WTC11 (cell line): ENCODE data around the gene ZNF35. TPM values are rescaled to one million over a fixed set of nuclear protein-coding genes. Genes with fewer than 3 reads are reported as not detected.

Experiments used
- ATAC-seq: fragments of 200-7000 bp; cut with Tn5 transposase; 2 replicates; pipeline ENCODE4 v1.10.0; 2021; ENCODE audit warnings: mild to moderate bottlenecking, moderate library complexity
- CTCF ChIA-PET: fragments of 300-600 bp; sonication (Branson Sonifier 250); formaldehyde crosslinking; loops from one replicate; lab custom pipeline; 2021; ENCODE audit warnings: antibody characterized with exemption; lab: Charles Lee
- POLR2A ChIA-PET: fragments of 350-600 bp; sonication (Branson Sonifier 250); formaldehyde crosslinking; loops from one replicate; lab custom pipeline; 2021; ENCODE audit warnings: antibody characterized with exemption; lab: Charles Lee
- DNase-seq: peaks from one replicate; pipeline ENCODE4 v3.0.0; 2021; ENCODE audit warnings: low spot score
- H3K27ac Mint-ChIP-seq: 2 replicates; pipeline ENCODE4 v1.8.0; 2021; ENCODE audit warnings: mixed read lengths
- H3K27me3 Mint-ChIP-seq: 2 replicates; pipeline ENCODE4 v1.8.0; 2021; ENCODE audit warnings: low read depth, mild to moderate bottlenecking, moderate library complexity, mixed read lengths
- H3K36me3 Mint-ChIP-seq: 2 replicates; pipeline ENCODE4 v1.8.0; 2021; ENCODE audit warnings: mixed read lengths
- H3K4me1 Mint-ChIP-seq: 2 replicates; pipeline ENCODE4 v1.8.0; 2022; ENCODE audit warnings: mixed read lengths
- H3K4me3 Mint-ChIP-seq: 2 replicates; pipeline ENCODE4 v1.8.0; 2021; ENCODE audit warnings: mild to moderate bottlenecking, moderate library complexity, mixed read lengths
- H3K9me3 Mint-ChIP-seq: 2 replicates; pipeline ENCODE4 v1.8.0; 2021; ENCODE audit warnings: mixed read lengths
- CBFB ChIP-seq: sonication (generic); formaldehyde crosslinking; IDR thresholded peaks from 2 replicates; pipeline ENCODE4 v1.8.1; 2022; ENCODE audit warnings: mild to moderate bottlenecking, low read depth, missing genetic modification reagents
- ELF4 ChIP-seq: sonication (generic); formaldehyde crosslinking; IDR thresholded peaks from 2 replicates; pipeline ENCODE4 v1.8.1; 2022; ENCODE audit warnings: low read depth, mild to moderate bottlenecking, moderate library complexity, missing genetic modification reagents
- EMX1 ChIP-seq: fragments of 250-450 bp; sonication (Bioruptor Pico); IDR thresholded peaks from 2 replicates; pipeline ENCODE4 v1.8.0; 2021; ENCODE audit warnings: mild to moderate bottlenecking
- GABPB1 ChIP-seq: sonication (generic); formaldehyde crosslinking; IDR thresholded peaks from 2 replicates; pipeline ENCODE4 v1.8.1; 2023; ENCODE audit warnings: mild to moderate bottlenecking, missing genetic modification reagents
- GRHL2 ChIP-seq: fragments of 250-450 bp; sonication (Bioruptor Pico); IDR thresholded peaks from 2 replicates; pipeline ENCODE4 v1.8.0; 2022; ENCODE audit warnings: mild to moderate bottlenecking, moderate library complexity; ENCODE audit not compliant: insufficient replicate concordance, severe bottlenecking
- GTF2I ChIP-seq: fragments of 250-450 bp; sonication (Bioruptor Pico); conservative IDR thresholded peaks from 2 replicates; pipeline ENCODE4 v1.4.0; 2021; ENCODE audit warnings: mild to moderate bottlenecking
- PRRX2 ChIP-seq: fragments of 250-450 bp; sonication (Bioruptor Pico); IDR thresholded peaks from 2 replicates; pipeline ENCODE4 v1.8.0; 2021; ENCODE audit warnings: mild to moderate bottlenecking
- ZBTB21 ChIP-seq: sonication (generic); formaldehyde crosslinking; IDR thresholded peaks from 2 replicates; pipeline ENCODE4 v1.8.1; 2023; ENCODE audit warnings: mild to moderate bottlenecking, missing genetic modification reagents, borderline replicate concordance
- total RNA-seq: library from RNA; stranded (reverse); gene quantifications from 3 replicates; pipeline ENCODE4 v1.2.3, GENCODE V29; 2021
- TF ChIP-seq, protein P1 (sequence below): fragments of 250-450 bp; sonication (Bioruptor Pico); conservative IDR thresholded peaks from 2 replicates; pipeline ENCODE4 v1.9.0; 2021; ENCODE audit warnings: mild to moderate bottlenecking
- TF ChIP-seq, protein P2 (sequence below): sonication (generic); formaldehyde crosslinking; IDR thresholded peaks from 2 replicates; pipeline ENCODE4 v1.8.0; 2022; ENCODE audit warnings: mild to moderate bottlenecking, missing genetic modification reagents
- TF ChIP-seq, protein P3 (sequence below): sonication (generic); formaldehyde crosslinking; IDR thresholded peaks from 2 replicates; pipeline ENCODE4 v1.8.1; 2022; ENCODE audit warnings: mild to moderate bottlenecking, moderate library complexity, missing genetic modification reagents
- TF ChIP-seq, protein P4 (sequence below): sonication (generic); formaldehyde crosslinking; conservative IDR thresholded peaks from 2 replicates; pipeline ENCODE4 v1.8.1; 2023; ENCODE audit warnings: mild to moderate bottlenecking, low read depth, missing genetic modification reagents, moderate library complexity
- TF ChIP-seq, protein P5 (sequence below): fragments of 200-600 bp; IDR thresholded peaks from 2 replicates; pipeline ENCODE4 v1.8.0; 2022; ENCODE audit warnings: antibody characterized with exemption

ZNF35 gene
- total RNA-seq, 1 experiment from 2014 or later, result 17.2 TPM

DNA sequence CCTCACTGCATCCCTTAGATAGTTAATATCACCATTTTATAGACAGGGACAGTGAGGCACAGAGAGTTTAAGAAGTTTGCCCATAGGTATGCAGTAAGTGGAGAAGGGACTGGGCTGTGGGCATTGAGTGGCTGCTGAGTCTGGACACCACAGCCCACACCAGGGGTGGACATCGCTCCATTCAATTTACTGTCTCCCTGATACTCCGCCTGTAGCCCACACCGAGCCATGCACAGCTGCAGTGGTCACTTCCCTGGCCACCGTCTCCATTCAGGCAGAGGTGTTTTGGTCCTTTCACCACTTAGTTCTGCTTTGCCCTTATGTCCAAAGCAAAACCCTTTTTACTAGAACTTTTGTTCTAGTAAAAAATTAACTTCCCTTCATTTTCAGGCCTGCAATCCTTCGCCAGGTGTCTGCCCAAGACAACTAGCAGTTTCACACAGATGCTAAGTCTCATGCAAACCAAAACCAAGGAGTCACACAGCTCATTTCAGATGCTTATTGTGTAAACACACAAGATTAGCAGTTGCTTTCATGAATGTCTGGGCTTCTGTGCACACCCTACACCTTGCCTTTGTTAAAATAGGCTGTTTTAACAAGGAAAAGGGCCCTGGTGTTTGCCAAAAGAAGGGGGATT is 30.1 kb downstream of the ZNF35 start:
- H3K36me3 Mint-ChIP-seq, result peaks cover 23% of the 10 kb centered on the region
- peaks cover 16% of the 10 kb centered on the region for H3K27me3 Mint-ChIP-seq
- no peak for DNase-seq
- H3K4me3 Mint-ChIP-seq, result no peak overlapping the region
- no peak overlapping the region for H3K27ac Mint-ChIP-seq
- no peak for ATAC-seq
- CTCF ChIA-PET, result no interaction called here
- TF ChIP-seq, protein P1, sequence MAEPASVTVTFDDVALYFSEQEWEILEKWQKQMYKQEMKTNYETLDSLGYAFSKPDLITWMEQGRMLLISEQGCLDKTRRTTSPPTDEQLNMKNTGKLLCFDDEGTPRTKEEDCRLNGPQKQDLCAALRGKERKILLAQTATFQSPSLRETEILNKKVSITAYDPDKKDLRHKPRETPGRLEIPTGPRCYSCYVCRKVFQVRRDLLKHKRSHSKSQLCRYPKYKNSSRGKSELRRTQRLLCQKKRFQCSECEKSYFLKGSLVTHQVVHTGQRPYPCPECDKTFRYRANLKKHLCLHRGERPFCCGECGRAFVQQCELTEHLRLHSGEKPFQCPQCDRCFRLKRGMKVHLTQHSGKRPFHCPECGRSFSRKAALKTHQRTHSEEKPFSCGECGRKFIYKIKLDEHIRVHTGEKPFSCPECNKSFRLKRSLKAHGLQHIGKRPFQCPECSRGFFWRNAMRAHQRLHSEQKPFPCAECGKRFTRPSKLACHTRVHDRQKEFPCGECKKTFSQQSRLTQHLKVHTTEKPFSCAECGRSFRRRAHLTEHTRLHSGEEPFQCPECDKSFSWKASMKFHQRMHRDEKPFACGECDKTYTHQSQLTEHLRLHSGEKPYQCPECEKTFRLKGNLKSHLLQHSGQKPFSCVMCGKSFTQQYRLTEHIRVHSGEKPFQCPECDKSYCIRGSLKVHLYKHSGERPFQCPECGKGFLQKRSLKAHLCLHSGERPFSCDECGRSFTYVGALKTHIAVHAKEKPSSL, result no peak
- TF ChIP-seq, protein P2, sequence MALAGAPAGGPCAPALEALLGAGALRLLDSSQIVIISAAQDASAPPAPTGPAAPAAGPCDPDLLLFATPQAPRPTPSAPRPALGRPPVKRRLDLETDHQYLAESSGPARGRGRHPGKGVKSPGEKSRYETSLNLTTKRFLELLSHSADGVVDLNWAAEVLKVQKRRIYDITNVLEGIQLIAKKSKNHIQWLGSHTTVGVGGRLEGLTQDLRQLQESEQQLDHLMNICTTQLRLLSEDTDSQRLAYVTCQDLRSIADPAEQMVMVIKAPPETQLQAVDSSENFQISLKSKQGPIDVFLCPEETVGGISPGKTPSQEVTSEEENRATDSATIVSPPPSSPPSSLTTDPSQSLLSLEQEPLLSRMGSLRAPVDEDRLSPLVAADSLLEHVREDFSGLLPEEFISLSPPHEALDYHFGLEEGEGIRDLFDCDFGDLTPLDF, result no peak
- TF ChIP-seq EMX1 (CRISPR knock-in tag) (no peak), GABPB1 (no peak)
- TF ChIP-seq, all 79 proteins: peak for 0
- H3K4me1 Mint-ChIP-seq, result no peaks in the 10 kb centered on the region
- peaks cover 49% of the 10 kb centered on the region for H3K9me3 Mint-ChIP-seq
- POLR2A ChIA-PET, result no interaction called here

DNA sequence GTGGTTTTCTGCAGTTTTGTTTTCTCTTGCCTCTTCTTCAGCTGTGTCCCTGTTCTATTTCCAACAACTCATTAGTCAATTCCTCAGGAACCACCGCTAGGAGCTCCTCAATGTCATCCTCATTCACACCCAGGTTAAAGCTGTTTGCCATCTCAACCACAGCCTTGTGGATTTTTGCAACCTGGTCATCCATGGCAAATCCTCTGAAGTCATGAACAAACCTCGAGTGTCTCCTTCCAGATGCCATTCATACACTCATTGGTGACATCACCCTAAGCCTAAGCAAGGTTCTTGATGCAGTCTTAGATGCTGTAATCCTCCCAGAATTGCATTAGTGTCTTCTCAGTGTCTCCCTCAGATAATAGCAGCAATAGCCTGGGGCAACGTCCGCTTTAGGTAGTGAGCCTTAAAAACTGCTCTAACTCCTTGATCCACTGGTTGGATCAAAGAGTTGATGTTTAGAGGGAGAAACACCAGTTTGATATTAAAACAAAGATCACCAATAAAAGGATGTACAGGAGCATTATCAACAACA is 32.5 kb downstream of the ZNF35 start:
- peaks cover 37% of the 10 kb centered on the region for H3K36me3 Mint-ChIP-seq
- DNase-seq, result no peak
- ATAC-seq, result no peak
- peaks cover 12% of the 10 kb centered on the region for H3K27me3 Mint-ChIP-seq
- peaks cover 48% of the 10 kb centered on the region for H3K9me3 Mint-ChIP-seq
- peaks cover 5% of the 10 kb centered on the region for H3K4me1 Mint-ChIP-seq
- POLR2A ChIA-PET, result no interaction called here
- no peak overlapping the region for H3K4me3 Mint-ChIP-seq
- H3K27ac Mint-ChIP-seq, result no peak overlapping the region
- TF ChIP-seq CBFB (CRISPR knock-in tag), result no peak
- TF ChIP-seq, protein P3, sequence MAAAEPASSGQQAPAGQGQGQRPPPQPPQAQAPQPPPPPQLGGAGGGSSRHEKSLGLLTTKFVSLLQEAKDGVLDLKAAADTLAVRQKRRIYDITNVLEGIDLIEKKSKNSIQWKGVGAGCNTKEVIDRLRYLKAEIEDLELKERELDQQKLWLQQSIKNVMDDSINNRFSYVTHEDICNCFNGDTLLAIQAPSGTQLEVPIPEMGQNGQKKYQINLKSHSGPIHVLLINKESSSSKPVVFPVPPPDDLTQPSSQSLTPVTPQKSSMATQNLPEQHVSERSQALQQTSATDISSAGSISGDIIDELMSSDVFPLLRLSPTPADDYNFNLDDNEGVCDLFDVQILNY (CRISPR knock-in tag), result no peak
- no peak for TF ChIP-seq PRRX2 (CRISPR knock-in tag)
- CTCF ChIA-PET, result no interaction called here

DNA sequence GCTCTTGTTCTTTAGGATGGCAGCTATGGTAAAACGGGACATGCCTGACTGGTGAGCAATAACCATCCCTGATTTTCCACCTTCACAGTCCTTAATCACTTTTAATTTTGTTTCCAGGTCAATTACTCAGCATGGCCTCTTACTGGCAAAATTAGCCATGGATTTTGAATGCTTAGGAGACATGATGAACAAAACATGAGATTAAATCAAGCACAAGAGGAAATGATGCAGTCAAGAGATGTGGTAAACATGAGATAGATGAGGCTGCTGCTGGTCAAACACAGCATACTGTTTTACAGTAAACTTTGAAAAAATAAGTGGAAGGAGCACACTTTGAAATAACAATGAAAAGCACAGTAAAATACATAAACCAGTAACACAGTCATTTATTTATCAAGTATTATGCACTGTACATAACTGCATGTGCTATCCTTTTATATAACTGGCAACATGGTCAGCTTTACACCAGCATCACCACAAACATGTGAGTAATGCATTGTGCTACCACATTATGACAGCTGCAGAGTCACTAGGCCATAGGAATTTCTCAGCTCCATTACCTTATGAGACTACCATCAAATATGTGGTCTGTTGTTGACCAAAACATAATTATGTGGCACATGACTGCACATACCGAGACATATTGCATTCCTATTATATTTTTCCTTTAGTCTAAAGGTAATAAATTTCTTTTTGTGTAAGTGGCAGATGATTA is 33.8 kb downstream of the ZNF35 start:
- H3K4me3 Mint-ChIP-seq, result no peak overlapping the region
- peaks cover 19% of the 10 kb centered on the region for H3K27me3 Mint-ChIP-seq
- no peak for DNase-seq
- CTCF ChIA-PET, result no interaction called here
- H3K27ac Mint-ChIP-seq, result no peak overlapping the region
- peaks cover 5% of the 10 kb centered on the region for H3K4me1 Mint-ChIP-seq
- POLR2A ChIA-PET, result no interaction called here
- TF ChIP-seq ZBTB21 (CRISPR knock-in tag) (no peak), GRHL2 (CRISPR knock-in tag) (no peak), GTF2I (CRISPR knock-in tag) (no peak), ELF4 (CRISPR knock-in tag) (no peak)
- TF ChIP-seq, protein P4, sequence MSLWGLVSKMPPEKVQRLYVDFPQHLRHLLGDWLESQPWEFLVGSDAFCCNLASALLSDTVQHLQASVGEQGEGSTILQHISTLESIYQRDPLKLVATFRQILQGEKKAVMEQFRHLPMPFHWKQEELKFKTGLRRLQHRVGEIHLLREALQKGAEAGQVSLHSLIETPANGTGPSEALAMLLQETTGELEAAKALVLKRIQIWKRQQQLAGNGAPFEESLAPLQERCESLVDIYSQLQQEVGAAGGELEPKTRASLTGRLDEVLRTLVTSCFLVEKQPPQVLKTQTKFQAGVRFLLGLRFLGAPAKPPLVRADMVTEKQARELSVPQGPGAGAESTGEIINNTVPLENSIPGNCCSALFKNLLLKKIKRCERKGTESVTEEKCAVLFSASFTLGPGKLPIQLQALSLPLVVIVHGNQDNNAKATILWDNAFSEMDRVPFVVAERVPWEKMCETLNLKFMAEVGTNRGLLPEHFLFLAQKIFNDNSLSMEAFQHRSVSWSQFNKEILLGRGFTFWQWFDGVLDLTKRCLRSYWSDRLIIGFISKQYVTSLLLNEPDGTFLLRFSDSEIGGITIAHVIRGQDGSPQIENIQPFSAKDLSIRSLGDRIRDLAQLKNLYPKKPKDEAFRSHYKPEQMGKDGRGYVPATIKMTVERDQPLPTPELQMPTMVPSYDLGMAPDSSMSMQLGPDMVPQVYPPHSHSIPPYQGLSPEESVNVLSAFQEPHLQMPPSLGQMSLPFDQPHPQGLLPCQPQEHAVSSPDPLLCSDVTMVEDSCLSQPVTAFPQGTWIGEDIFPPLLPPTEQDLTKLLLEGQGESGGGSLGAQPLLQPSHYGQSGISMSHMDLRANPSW (CRISPR knock-in tag), result no peak
- TF ChIP-seq, protein P2, result no peak
- TF ChIP-seq, protein P5, sequence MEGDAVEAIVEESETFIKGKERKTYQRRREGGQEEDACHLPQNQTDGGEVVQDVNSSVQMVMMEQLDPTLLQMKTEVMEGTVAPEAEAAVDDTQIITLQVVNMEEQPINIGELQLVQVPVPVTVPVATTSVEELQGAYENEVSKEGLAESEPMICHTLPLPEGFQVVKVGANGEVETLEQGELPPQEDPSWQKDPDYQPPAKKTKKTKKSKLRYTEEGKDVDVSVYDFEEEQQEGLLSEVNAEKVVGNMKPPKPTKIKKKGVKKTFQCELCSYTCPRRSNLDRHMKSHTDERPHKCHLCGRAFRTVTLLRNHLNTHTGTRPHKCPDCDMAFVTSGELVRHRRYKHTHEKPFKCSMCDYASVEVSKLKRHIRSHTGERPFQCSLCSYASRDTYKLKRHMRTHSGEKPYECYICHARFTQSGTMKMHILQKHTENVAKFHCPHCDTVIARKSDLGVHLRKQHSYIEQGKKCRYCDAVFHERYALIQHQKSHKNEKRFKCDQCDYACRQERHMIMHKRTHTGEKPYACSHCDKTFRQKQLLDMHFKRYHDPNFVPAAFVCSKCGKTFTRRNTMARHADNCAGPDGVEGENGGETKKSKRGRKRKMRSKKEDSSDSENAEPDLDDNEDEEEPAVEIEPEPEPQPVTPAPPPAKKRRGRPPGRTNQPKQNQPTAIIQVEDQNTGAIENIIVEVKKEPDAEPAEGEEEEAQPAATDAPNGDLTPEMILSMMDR, result no peak
- no peak for ATAC-seq
- H3K9me3 Mint-ChIP-seq, result peaks cover 61% of the 10 kb centered on the region
- peaks cover 42% of the 10 kb centered on the region for H3K36me3 Mint-ChIP-seq
